BLaER1 (cell line): ENCODE results near the gene RAB28.
"Not testable (repeated sequence)": the region's sequence is repeated elsewhere in the genome, so short reads cannot be mapped to it uniquely, and the experiment has no call there.

ENCODE experiments used
- H3K27ac ChIP-seq: shearing (Covaris generic); formaldehyde crosslinking; 2 replicates; pipeline ENCODE4 v1.8.1; 2022
- H3K27me3 ChIP-seq: shearing (Covaris generic); formaldehyde crosslinking; 2 replicates; pipeline ENCODE4 v1.8.1; 2022
- H3K36me3 ChIP-seq: shearing (Covaris generic); formaldehyde crosslinking; 2 replicates; pipeline ENCODE4 v1.8.1; 2022
- H3K4me1 ChIP-seq: shearing (Covaris generic); formaldehyde crosslinking; 2 replicates; pipeline ENCODE4 v1.8.1; 2022
- H3K4me2 ChIP-seq: shearing (Covaris generic); formaldehyde crosslinking; 2 replicates; pipeline ENCODE4 v1.8.1; 2022
- H3K4me3 ChIP-seq: shearing (Covaris generic); formaldehyde crosslinking; 2 replicates; pipeline ENCODE4 v1.8.1; 2022
- H3K9ac ChIP-seq: shearing (Covaris generic); formaldehyde crosslinking; 2 replicates; pipeline ENCODE4 v1.8.1; 2022
- H3K9me3 ChIP-seq: shearing (Covaris generic); formaldehyde crosslinking; 2 replicates; pipeline ENCODE4 v1.8.1; 2022
- H4K20me1 ChIP-seq: shearing (Covaris generic); formaldehyde crosslinking; 2 replicates; pipeline ENCODE4 v1.8.1; 2022
- Cebpa-rat ChIP-seq: shearing (Covaris generic); IDR thresholded peaks from 2 replicates; pipeline ENCODE4 v1.8.1; 2022

Gene RAB28

DNA sequence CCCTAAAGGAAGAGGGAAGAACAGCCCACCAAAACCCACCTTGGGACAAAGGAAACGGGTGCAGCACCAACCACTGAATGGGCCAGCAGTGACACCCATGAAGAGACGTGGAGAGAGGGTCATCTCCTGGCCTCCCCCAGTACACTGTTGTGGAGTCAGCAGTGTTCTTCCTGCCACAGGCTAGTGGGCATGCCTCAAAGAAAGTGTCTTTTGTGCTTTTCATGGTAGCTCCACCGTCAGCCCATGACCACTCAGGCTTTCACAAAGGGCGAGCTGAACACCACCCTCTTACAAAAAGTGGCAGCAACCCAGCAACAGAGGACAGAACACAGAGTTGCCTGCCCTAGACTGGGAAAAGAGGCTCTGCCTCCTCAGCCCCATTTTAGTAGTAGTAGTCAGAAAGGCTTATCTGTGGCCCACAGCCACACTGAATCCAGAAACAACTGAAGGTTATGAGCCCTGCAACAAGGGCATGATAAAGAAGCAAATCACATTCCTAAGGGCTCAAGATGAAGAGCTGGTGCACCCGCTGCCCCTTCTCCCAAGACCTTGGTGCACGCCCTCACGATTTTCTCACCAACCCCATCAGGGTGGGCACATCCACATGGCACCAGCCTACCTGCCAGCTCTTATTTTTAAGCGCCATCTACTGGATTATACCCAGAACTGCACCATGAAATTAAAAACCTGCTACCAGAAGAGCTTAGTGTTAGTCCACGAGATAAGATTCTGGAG, 53.1 kb downstream of the RAB28 start:
- Histone ChIP-seq H3K4me2 (no peak overlapping the region), H3K36me3 (0 out of 2 replicates have a peak, but pooled peaks cover 8% of the 10 kb centered on the region), H3K27me3 (no peaks in the 10 kb centered on the region), H3K27ac (no peak overlapping the region), H3K4me3 (no peak overlapping the region), H3K9ac (no peak overlapping the region), H3K4me1 (peaks cover 18% of the 10 kb centered on the region), H4K20me1 (0 out of 2 replicates have a peak, but pooled peaks cover 6% of the 10 kb centered on the region), H3K9me3 (peaks cover 8% of the 10 kb centered on the region; the same call in 1 of the 2 replicates)
- TF ChIP-seq Cebpa-rat: no peak

DNA sequence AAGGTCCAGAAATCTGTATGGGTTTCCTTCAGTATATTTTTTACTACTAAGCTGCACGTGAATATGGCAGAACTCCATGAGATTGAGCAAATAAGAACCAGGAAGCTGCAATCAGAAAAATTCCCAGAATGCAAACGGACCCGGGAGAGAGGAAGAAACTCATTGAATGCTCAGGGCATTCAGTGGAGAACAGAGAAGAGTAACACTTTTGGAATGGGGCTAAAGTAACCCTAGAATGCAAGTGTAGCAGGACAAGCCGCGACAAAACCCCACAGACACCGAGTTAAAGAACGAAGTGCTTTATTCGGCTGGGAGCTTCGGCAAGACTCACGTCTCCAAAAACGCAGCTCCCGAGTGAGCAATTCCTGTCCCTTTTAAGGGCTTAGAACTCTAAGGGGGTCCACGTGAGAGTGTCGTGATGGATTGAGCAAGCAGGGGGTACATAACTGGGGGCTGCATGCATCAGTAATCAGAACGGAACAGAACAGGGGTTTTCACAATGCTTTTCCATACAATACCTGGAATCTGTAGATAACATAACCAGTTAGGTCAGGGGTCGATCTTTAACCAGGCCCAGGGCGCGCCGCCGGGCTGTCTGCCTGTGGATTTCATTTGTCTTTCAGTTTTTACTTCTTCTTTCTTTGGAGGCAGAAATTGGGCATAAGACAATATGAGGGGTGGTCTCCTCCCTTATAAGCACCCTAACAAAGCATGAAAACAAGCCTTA, 56.4 kb downstream of the RAB28 start:
- no peak overlapping the region for H3K4me2 ChIP-seq

DNA sequence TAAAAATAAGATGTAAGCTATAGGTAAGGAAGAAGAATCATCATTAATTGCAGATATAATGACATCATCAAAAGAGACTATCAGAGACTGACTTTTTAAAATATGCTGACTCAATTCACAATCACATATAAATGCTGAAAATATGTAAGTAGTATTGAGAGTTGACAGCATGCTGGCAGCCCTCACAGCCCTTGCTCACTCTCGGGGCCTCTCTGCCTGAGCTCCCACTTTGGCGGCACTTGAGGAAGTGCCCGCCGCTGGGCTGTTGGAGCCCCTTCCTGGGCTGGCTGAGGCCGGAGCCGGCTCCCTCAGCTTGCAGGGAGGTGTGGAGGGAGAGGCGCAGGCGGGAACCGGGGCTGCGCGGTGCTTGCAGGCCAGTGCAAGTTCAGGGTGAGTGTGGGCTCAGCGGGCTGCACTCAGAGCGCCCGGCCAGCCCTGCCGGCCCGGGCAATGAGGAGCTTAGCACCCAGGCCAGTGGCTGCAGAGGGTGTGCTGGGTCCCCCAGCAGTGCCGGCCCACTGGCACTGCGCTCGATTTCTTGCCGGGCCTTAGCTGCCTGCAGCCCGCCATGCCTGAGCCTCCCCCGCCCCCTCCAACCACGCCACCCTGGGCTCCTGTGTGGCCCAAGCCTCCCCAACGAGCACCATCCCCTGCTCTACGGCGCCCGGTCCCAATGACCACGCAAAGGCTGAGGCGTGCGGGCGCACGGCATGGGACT, 68.9 kb downstream of the RAB28 start:
- Histone ChIP-seq H3K9me3 (peaks cover 18% of the 10 kb centered on the region; the same call in 1 of the 2 replicates), H3K4me2 (no peak overlapping the region), H3K4me1 (no peaks in the 10 kb centered on the region), H3K36me3 (peaks cover 19% of the 10 kb centered on the region), H3K27ac (no peak overlapping the region), H3K27me3 (no peaks in the 10 kb centered on the region), H3K4me3 (no peak overlapping the region), H3K9ac (no peak overlapping the region), H4K20me1 (no peaks in the 10 kb centered on the region)
- TF ChIP-seq Cebpa-rat: no peak

More for the DNA sequence above, 56.4 kb downstream of the RAB28 start:
- Histone ChIP-seq H3K27me3 (no peaks in the 10 kb centered on the region), H4K20me1 (0 out of 2 replicates have a peak, but pooled peaks cover 6% of the 10 kb centered on the region), H3K4me1 (peaks cover 15% of the 10 kb centered on the region), H3K9ac (no peak overlapping the region), H3K36me3 (peaks cover 20% of the 10 kb centered on the region), H3K9me3 (0 out of 2 replicates have a peak, but pooled peaks cover 6% of the 10 kb centered on the region), H3K4me3 (no peak overlapping the region), H3K27ac (no peak overlapping the region)
- no peak for TF ChIP-seq Cebpa-rat

DNA sequence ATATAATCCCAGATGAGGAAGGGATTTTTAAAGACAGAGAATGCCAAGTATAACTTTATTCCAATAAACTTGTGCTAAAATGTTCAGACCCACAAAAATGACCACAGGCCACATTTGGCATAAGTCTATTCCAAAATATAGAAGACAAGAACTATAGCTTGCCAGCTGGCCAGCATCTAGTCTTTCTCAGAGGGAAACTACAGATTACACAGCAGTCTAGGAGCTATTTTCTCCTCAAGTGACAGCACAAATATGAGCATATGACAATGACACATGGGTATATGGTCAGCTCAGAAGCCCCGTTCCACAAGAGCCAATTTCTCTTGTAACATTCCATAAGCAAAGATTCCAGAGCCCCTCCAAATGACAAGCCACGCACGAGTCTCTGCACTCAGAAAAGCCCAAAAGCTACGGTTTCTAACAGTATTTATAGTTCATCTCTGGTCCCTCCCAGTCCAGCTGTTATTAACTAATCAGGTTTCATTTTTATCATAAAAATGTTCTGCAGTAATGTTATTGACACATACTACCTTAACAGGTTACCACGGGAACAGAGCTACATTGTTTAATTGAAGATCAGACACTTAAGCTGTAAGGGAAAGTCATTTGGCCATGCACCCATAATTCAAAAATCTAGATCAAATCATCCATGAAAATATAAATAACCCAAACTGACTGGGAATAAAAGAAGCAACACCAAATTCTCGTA, 70.3 kb downstream of the RAB28 start:
- Histone ChIP-seq H3K9ac (no peak overlapping the region), H3K4me1 (no peaks in the 10 kb centered on the region), H3K4me2 (no peak overlapping the region), H3K27ac (no peak overlapping the region), H3K36me3 (peaks cover 19% of the 10 kb centered on the region), H4K20me1 (no peaks in the 10 kb centered on the region), H3K27me3 (no peaks in the 10 kb centered on the region), H3K4me3 (no peak overlapping the region), H3K9me3 (peaks cover 13% of the 10 kb centered on the region; the same call in 1 of the 2 replicates)
- no peak for TF ChIP-seq Cebpa-rat

DNA sequence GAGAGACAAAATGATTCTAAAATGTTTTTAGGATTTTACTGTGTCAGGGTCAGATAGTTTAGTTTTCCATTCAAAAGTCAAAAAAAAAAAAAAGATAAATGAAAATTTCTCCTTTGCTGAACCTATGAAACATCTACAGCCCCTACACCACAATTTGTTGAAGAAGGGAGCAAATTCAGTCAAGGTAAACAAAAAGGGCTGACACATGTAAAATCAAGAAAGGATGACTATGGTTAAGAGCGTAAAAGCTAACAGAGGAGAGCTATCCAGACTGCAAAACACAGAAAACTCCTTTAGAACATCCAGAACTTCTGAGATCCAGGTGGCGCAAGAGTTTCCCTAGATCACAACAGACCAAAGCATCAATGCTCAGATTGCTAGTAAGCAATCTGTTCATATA, 72.2 kb downstream of the RAB28 start:
- Histone ChIP-seq H4K20me1 (no peaks in the 10 kb centered on the region), H3K9me3 (peaks cover 8% of the 10 kb centered on the region; the same call in 1 of the 2 replicates), H3K27ac (no peak overlapping the region), H3K27me3 (no peaks in the 10 kb centered on the region), H3K4me3 (no peak overlapping the region), H3K4me1 (no peaks in the 10 kb centered on the region), H3K36me3 (peaks cover 10% of the 10 kb centered on the region; the same call in 1 of the 2 replicates), H3K4me2 (no peak overlapping the region), H3K9ac (no peak overlapping the region)
- TF ChIP-seq Cebpa-rat: no peak

DNA sequence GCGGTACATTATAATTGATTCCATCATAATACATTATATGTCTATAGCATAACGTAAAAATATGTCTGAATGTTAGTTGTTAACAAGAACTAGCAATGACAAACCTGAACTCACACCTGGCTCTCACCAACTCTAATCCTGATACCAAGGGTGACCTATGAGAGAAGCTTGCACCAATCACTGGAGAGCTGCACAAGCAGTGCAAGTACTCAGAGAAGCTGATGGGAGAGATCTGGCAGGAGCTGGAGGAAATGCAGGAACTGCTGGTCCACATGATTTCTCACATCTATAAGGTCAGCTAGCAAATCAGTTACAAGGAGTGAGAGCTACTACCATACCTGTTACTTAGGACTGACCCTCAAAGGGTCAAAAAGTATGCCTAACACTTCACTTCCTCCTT, 74.8 kb downstream of the RAB28 start:
- peaks cover 9% of the 10 kb centered on the region for H3K9me3 ChIP-seq
- H4K20me1 ChIP-seq: no peaks in the 10 kb centered on the region
- H3K4me1 ChIP-seq: no peaks in the 10 kb centered on the region
- H3K4me3 ChIP-seq: no peak overlapping the region
- no peaks in the 10 kb centered on the region for H3K36me3 ChIP-seq
- no peaks in the 10 kb centered on the region for H3K27me3 ChIP-seq
- H3K27ac ChIP-seq: no peak overlapping the region
- no peak overlapping the region for H3K9ac ChIP-seq
- TF ChIP-seq Cebpa-rat: no peak
- no peak overlapping the region for H3K4me2 ChIP-seq

DNA sequence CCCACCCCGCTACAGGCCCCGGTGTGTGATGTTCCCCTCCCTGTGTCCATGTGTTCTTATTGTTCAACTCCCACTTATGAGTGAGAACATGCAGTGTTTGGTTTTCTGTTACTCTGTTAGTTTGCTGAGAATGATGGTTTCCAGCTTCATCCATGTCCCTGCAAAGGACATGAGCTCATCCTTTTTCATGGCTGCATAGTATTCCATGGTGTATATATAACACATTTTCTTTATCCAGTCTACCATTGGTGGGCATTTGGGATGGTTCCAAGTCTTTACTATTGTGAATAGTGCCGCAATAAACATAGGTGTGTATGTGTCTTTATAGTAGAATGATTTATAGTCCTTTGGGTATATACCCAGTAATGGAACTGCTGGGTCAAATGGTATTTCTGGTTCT, 78.0 kb downstream of the RAB28 start:
- H4K20me1 ChIP-seq, H3K27ac ChIP-seq, H3K4me2 ChIP-seq, H3K36me3 ChIP-seq, H3K4me3 ChIP-seq, H3K9me3 ChIP-seq, H3K4me1 ChIP-seq, H3K9ac ChIP-seq, H3K27me3 ChIP-seq: not testable (repeated sequence)

DNA sequence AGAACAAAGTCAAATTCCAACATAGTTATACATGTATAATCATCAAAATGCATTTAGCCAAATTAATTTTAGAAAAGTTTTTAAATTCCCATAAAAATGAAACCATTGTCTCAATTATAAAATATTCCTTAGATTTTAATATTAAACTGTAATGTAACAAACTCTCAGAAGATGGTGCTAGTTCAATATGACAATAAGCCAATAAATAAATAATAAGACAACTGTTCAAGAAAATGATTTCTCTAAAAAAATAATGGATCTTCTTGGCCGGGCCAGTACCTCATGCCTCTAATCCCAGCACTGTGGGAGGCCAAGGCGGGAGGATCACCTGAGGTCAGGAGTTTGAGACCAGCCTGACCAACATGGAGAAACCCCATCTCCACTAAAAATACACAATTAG, 80.3 kb downstream of the RAB28 start:
- H3K9me3 ChIP-seq: peaks cover 9% of the 10 kb centered on the region
- no peak overlapping the region for H3K4me3 ChIP-seq
- no peak overlapping the region for H3K9ac ChIP-seq
- H3K27ac ChIP-seq: no peak overlapping the region
- TF ChIP-seq Cebpa-rat: no peak
- no peak overlapping the region for H3K4me2 ChIP-seq
- H3K36me3 ChIP-seq: no peaks in the 10 kb centered on the region
- no peaks in the 10 kb centered on the region for H4K20me1 ChIP-seq
- no peaks in the 10 kb centered on the region for H3K27me3 ChIP-seq
- no peaks in the 10 kb centered on the region for H3K4me1 ChIP-seq

DNA sequence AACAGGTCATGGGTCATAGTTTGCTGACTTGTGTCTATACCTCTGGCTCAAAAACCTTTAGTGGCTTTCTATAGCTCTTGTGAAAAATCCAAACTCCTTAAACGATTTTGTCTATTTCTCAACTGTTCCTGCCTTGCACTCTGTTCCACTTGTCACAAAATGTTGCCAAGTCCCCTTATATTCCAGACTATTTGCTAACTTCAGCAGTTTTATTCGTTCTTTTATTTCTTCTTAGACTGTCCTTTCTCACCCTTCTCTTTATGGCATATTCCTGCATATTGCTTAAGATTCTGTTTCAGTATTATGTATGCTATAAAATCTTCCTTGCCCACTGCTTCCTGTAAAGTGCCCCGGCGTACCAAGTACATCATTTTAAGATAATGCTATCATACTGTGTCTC, 80.8 kb downstream of the RAB28 start:
- H3K9ac ChIP-seq: no peak overlapping the region
- no peak for TF ChIP-seq Cebpa-rat

More for the DNA sequence above, 80.8 kb downstream of the RAB28 start:
- Histone ChIP-seq H3K4me2 (no peak overlapping the region), H3K4me1 (no peaks in the 10 kb centered on the region), H4K20me1 (no peaks in the 10 kb centered on the region), H3K27ac (no peak overlapping the region), H3K27me3 (no peaks in the 10 kb centered on the region), H3K4me3 (no peak overlapping the region), H3K36me3 (no peaks in the 10 kb centered on the region), H3K9me3 (peaks cover 9% of the 10 kb centered on the region)
